GM21528 (cell line): ENCODE results near the gene MAPK6.
A peak's percentile ranks its signal among the peaks of the same experiment; 100 is the strongest.

Source experiments
- ATAC-seq: cut with Tn5 transposase; IDR thresholded peaks from one replicate; pipeline ENCODE4 v1.9.1; 2021; ENCODE audit warnings: mild to moderate bottlenecking, moderate library complexity; ENCODE audit not compliant: unreplicated experiment, low FRiP score

MAPK6 gene

GRCh38 chr15:52100807-52101442 is 81.9 kb downstream of the MAPK6 start:
- no peak for ATAC-seq

- ATAC-seq, result peak; percentile 40
These were observed 82.7 kb downstream of the MAPK6 start for GRCh38 chr15:52101542-52102323.

- ATAC-seq, result peak; percentile 8
These were observed 83.4 kb downstream of the MAPK6 start for GRCh38 chr15:52102463-52102862.

- ATAC-seq, result peak; percentile 54
These were observed 84.5 kb downstream of the MAPK6 start for GRCh38 chr15:52103217-52104207.

- ATAC-seq, result no peak
These were observed 85.5 kb downstream of the MAPK6 start for GRCh38 chr15:52104532-52105004.

GRCh38 chr15:52105846-52106245 is 86.8 kb downstream of the MAPK6 start:
- ATAC-seq, result no peak

- no peak for ATAC-seq
These were observed 87.6 kb downstream of the MAPK6 start for GRCh38 chr15:52106641-52107040.

GRCh38 chr15:52107238-52107637 is 88.2 kb downstream of the MAPK6 start:
- ATAC-seq, result no peak

- peak; percentile 52 for ATAC-seq
These were observed 90.8 kb downstream of the MAPK6 start for GRCh38 chr15:52109559-52110451.

- ATAC-seq, result no peak
These were observed 92.6 kb downstream of the MAPK6 start for GRCh38 chr15:52111517-52112202.

GRCh38 chr15:52112203-52112750 is 93.3 kb downstream of the MAPK6 start:
- no peak for ATAC-seq

GRCh38 chr15:52113235-52113634 is 94.2 kb downstream of the MAPK6 start:
- no peak for ATAC-seq

GRCh38 chr15:52113708-52114107 is 94.7 kb downstream of the MAPK6 start:
- ATAC-seq, result no peak

GRCh38 chr15:52114261-52115055 is 95.4 kb downstream of the MAPK6 start:
- no peak for ATAC-seq

GRCh38 chr15:52115598-52116427 is 96.8 kb downstream of the MAPK6 start:
- no peak for ATAC-seq
